Mononuclear cell (primary cell): ENCODE results near the gene CA5A. TPM values are rescaled to one million over a fixed set of nuclear protein-coding genes. Genes with fewer than 3 reads are reported as not detected.
"Not testable (repeated sequence)": the region's sequence is repeated elsewhere in the genome, so short reads cannot be mapped to it uniquely, and the experiment has no call there.

ENCODE experiments used
- H3K27me3 ChIP-seq: 2 replicates; pipeline ENCODE4 v1.6.0; 2011; ENCODE audit warnings: low read length, control low read depth; ENCODE audit not compliant: insufficient read depth
- H3K4me1 ChIP-seq: 2 replicates; pipeline ENCODE4 v1.5.1; 2011; ENCODE audit warnings: mild to moderate bottlenecking, low read length, control low read depth; ENCODE audit not compliant: insufficient read depth
- H3K4me3 ChIP-seq: 2 replicates; pipeline ENCODE4 v1.5.1; 2011; ENCODE audit warnings: mild to moderate bottlenecking, low read length, moderate library complexity
- H3K9me3 ChIP-seq: 2 replicates; pipeline ENCODE4 v1.5.1; 2011; ENCODE audit warnings: low read depth, mild to moderate bottlenecking, control low read depth, low read length
- total RNA-seq: library from RNA; depleted of rRNA; stranded (reverse); fragments of >200 nt; gene quantifications from one replicate; pipeline ENCODE4 v1.2.3, GENCODE V29; 2012

CA5A gene
- under 0.01 TPM for total RNA-seq

DNA sequence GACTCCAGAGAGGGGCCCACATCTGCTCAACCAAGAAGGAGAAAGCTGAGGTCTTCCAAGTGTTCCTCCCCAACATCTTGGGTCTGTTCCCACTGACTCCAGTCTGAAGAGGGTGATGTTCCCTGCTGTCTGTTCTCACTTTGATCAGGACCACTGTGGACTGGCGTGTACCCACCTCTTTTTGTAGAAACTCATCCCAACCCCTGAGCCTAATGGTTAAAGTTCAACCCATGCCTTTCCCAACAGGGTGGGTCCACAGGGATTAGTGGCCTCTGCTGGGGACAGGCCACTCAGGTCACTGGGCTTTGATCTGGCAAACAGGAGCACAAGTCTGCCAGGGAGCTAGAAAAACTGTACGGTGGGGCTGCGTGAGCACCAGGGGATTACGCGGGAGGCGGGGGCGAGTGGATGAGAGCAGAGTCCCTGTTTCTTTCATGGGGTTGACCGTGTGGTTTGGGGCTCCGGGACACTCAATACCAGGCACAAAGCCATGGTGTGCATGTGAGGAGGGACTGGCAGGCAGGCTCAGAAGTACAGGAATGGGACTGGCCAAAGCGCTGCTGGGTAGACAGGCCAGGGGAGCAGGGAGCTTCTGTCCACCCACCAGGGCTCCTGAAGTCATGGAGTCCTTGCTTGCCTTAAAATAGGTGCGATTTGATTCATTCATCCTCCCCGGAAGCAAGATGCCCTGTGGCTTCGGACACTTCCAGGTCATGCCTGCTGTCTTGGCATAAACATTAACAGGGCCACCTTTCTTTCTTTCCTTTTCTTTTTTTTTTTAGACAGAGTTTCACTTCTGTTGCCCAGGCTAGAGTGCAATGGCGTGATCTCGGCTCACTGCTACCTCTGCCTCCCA, at the start of gene CA5A:
Gene CA5A (minus strand): TSS at position 155 of the 856 bp plus-strand sequence. CDS start 79 bp downstream, at position 76.
- Histone ChIP-seq H3K27me3 (no peaks in the 10 kb centered on the region), H3K4me1 (no peaks in the 10 kb centered on the region), H3K9me3 (no peaks in the 10 kb centered on the region), H3K4me3 (no peak within 1 kb of the TSS)

DNA sequence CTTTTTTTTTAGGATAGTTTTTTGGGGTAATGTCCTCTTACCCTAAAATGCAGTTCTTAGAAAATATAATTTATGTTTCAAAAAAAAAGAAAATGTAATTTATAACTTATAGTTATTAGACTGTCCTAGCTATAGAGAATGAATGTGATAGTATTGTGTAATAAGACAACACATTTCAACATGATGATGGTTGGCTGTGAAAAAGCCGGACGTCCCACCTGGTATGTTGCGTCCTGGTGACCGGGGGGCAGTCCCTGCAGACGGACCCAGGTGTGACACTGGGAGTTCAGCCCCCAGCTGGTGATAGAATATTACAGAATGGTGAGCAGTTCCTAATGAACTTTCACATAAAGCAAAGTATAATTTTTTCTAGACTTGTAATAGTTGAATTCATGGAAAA, 49.2 kb upstream of the CA5A start:
- not testable (repeated sequence) for H3K9me3 ChIP-seq, H3K4me3 ChIP-seq, H3K4me1 ChIP-seq, H3K27me3 ChIP-seq

DNA sequence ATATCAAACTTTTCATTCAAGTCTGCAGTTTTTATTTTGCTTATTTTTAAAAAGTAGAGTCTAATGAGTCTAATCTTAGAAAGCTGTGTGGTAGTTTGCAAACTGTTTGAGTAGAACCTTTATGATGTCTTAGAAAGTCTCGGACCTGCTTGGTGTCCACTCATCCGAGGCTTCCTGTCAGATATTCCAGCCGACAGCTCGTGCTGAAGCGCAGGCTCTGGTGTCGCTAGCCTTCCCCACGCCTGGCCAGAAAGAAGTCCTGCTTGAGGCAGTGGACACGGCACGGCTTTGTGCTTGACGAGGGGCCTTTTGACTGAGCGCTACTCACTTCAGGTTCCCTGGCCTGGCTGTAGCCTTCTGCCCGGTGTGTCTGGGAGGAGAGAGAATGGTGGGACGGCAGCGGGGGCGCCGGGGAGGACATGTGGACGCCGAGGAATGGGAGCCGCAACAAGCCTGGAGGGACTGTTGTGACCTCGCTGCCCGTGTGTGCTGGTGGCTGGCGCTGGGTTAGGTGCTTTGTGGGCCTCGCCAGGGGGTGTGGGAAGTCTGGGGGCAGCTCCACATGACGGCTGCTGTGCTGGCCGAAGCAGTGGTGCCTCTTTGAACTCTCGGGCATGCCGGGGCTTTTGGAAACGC, 48.4 kb upstream of the CA5A start:
- no peaks in the 10 kb centered on the region for H3K27me3 ChIP-seq
- H3K4me3 ChIP-seq: no peak overlapping the region
- H3K4me1 ChIP-seq: no peaks in the 10 kb centered on the region
- H3K9me3 ChIP-seq: no peaks in the 10 kb centered on the region

DNA sequence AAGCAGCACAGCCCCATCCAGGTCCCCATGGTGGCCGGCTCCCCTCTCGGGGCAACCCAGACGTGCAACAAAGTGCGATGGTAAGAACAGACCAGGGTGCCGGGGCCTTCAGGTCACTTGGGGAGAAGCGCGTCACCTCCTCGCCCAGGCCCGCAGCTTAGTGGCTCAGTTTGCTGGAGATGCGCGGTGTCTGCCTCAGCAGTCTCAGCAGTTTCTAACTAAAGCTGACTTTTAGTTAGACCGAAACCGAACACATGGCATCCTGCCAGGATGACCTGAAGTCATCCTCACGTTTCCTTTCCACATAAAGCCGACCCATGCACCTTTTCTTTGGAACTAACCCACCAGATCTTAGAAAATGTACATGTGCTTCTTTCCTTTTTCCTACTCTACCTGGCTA, 47.9 kb upstream of the CA5A start:
- H3K27me3 ChIP-seq, H3K9me3 ChIP-seq, H3K4me1 ChIP-seq, H3K4me3 ChIP-seq: not testable (repeated sequence)

DNA sequence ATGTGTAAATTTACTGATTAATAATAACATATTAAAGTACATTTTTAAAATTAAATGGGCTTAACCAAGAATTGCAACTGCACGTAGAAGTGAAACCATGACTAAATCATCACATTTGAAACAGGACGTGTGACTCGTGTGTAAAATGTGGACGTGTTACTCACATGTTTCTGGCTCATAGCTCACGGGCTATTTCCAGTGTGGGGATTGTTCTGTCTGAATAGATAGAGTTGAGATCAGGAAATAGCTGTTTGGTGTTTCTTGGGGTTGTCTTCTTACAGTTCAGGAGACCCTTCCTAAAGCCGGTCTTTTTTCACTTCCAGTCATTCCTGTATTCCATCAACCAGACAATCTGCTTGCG, 47.4 kb upstream of the CA5A start:
- H3K9me3 ChIP-seq, H3K4me3 ChIP-seq, H3K4me1 ChIP-seq, H3K27me3 ChIP-seq: not testable (repeated sequence)

DNA sequence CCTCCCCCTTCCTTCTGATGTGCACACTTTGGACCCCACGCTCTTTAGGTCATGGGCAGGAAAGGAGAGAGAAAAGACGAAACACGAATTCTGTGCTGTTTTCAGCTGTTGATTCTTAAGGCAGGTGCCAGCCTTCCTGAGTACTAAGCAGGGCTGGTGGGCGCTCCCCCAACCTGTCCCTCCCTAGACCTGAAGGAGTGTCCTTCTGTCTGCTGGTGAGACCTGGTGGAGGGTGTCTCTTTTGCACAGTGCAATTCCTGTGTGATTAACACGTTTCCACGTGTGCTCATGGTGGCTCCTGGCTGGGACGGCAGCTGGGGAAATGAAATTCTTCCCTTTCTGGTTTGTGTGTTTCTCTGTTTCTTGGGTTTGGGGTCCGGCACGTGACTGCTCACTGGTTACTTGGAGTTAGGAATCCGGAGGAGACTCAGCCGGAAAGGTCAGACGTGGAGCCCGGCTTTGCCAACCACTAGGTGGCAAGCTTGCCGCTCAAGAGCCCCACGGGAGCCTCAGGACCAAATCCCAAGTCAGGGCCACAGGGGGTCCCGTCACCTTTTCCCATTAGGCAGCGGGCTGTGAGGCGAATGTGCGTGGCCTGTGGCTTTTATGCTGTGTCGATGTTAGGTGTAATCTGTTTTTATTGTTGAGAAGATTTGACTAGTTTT, 46.9 kb upstream of the CA5A start:
- H3K4me1 ChIP-seq, H3K27me3 ChIP-seq: not testable (repeated sequence)

DNA sequence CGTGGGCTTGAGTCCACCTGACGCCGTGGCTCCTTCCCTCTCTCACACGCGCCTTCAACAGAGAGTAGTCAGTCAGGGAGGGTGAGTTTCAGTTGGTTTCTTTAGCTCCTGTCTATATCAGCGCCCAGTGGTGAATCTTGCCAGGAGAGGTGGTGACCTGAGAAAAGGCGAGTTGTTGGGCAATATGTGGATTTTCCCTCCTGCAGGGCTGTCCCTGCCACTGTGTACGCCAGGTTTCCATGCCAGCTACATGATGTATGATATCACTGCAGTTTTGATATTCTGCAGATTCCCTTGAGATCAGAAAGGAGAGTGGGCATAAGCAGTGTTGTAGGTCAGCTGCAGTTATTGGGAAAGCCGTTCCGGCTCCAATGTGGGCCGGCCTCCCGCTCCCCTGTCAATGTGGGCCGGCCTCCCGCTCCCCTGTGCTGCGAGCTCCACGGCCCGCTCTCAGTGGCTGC, 46.3 kb upstream of the CA5A start:
- H3K9me3 ChIP-seq: no peaks in the 10 kb centered on the region
- no peak overlapping the region for H3K4me3 ChIP-seq
- no peaks in the 10 kb centered on the region for H3K4me1 ChIP-seq
- no peaks in the 10 kb centered on the region for H3K27me3 ChIP-seq

More for the DNA sequence above, 46.9 kb upstream of the CA5A start:
- not testable (repeated sequence) for H3K4me3 ChIP-seq, H3K9me3 ChIP-seq

DNA sequence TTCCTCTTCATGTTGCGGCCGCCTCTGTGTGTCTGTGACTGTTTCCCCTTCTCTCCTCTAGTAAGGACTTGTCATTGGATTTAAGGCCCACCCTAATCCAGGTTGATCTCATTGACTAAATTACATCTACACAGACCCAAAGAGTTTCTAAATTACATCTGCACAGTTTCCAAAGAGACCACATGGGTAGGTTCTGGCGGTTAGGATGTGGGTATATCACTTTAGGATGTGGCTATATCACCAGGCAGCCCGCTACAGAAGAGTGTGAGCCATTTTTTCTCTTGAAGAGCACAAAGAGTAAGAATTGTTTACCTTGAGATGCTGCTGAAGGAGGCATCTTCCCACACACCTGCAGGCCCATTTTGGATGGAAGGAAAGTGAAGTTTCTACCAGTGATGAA, 45.0 kb upstream of the CA5A start:
- not testable (repeated sequence) for H3K4me3 ChIP-seq, H3K27me3 ChIP-seq, H3K9me3 ChIP-seq, H3K4me1 ChIP-seq

DNA sequence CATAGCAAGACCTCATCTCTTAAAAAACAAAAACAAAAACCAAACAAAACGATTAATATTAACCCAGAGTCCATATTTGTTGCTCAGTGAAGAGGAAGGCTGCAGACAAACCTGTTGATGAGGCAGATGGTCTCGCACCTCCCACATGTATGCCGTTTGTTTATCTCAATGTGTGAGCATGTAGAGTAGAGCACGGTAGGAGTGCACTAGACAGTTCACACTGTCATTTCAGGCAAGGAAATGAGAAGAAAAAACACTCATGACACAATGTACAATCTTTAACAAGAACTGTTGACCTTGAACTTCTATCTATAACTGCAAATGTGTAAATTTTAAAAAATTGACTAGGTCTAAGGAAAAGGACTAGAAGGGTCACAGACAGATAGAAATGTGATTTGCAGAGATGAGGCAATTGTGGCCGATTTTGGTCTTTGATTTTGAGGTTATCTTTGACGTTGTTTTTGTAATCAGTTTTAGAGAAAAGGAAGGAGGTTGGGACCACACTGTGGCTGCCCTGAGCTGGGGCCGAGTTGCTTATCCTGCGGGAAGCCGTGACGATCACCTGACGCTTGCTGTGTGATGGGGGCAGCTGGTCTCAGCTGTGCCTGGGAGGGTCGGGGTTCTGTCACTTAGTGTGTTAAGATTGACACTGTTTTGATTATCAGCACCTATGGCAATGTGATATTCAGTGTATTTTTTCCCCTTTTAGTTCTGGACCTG, 43.7 kb upstream of the CA5A start:
- not testable (repeated sequence) for H3K9me3 ChIP-seq, H3K27me3 ChIP-seq, H3K4me1 ChIP-seq, H3K4me3 ChIP-seq

DNA sequence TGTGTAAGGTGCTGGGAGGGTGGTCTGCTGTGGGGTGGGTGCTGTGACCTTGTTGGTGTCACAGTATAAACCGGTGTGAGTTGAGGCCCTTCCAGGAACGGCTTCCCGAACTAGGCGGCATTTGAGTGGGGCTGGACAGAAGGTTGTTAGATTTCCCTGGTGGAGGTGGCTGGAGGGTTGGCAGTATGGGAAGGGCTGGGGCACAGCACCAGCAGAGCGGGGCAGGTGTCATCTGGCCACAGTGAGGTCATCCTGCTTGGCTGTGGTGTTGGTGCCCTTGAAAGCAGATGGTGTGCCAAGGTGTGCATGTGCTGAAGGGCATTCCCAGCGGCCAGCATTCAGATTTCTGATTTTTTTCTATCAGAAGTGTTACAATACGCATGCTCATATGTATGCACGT, 43.0 kb upstream of the CA5A start:
- Histone ChIP-seq H3K27me3 (no peaks in the 10 kb centered on the region), H3K4me1 (no peaks in the 10 kb centered on the region), H3K4me3 (no peak overlapping the region), H3K9me3 (no peaks in the 10 kb centered on the region)

DNA sequence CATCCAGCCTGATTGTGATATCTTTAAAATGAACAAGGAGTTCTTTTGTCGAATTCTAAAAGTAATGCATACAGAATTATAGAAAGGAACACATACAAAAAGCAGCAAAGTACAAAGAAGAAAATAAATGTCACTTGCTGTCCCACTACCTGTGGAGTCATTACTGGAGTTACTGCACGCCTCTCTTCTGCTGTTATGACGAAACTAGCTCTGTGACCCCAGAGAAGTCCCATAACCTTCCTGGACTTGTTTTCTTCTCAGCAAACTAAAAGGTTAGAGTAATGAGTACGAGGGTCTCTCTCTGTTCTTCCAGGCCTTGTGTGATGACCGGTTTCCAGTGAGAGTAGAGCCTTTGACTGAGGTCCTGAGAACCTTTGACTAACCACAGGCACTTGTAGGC, 41.8 kb upstream of the CA5A start:
- Histone ChIP-seq H3K4me3 (no peak overlapping the region), H3K9me3 (no peaks in the 10 kb centered on the region), H3K27me3 (no peaks in the 10 kb centered on the region), H3K4me1 (peaks cover 6% of the 10 kb centered on the region)

DNA sequence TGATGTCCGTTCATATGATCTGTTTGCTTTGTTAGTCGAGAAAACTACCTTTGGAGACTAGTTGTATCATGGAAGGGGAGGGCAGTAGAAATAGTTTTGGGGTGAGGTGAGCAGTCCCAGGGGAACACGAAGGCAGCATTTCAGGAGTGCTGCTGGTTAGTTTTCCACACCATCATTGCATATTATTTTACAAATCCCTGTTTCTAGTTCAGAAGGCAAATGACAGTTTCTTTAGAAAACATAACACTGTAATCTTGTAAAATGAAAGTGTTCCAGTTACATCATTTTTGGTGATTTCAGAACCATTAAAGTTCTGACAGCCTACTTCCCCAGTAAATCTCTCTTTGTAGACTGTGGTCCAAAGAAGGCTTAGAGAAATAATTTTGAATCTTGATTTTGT, 40.3 kb upstream of the CA5A start:
- H3K27me3 ChIP-seq: no peaks in the 10 kb centered on the region
- H3K4me1 ChIP-seq: peaks cover 6% of the 10 kb centered on the region
- H3K9me3 ChIP-seq: peaks cover 3% of the 10 kb centered on the region
- H3K4me3 ChIP-seq: no peak overlapping the region

DNA sequence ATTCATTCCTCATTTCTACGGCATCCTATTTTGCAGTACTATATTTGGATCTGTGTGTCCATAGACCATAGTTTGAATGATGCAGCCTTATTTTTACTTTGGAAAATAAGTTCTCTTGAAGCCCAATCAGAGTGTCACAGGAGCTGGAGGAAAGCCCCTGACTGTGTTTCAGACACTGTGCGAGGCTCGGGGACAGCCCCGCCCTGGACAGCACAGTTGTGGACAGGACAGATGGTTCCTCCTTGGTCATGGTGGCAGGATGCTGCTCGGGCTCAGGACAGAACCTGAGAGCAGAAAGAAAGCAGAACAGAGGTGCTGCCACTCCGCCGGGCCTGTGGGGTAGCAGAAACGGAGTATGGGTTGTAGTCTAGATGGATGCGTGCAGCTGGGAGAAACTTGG, 37.8 kb upstream of the CA5A start:
- peaks cover 8% of the 10 kb centered on the region for H3K9me3 ChIP-seq

DNA sequence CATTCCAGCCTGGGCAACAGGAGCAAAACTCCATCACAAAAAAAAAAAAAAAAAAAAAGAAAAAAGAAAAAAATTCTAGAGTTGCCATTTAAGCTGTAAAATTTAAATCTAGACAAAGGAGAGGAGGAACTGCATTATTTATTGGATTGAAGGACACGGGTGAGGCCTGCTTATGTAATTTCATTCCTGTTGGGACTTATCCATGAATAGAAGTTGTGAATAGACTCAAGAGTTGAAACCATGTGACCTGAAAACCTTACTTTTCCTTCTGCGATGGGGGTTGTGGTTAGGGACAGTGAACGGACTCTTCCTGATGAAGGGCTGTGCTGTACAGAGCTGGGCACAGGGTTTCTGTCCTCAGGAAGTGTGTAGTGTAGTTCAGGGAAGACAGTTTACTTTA, 37.4 kb upstream of the CA5A start:
- Histone ChIP-seq H3K4me1 (peaks cover 6% of the 10 kb centered on the region), H3K4me3 (no peak overlapping the region), H3K27me3 (no peaks in the 10 kb centered on the region), H3K9me3 (peaks cover 8% of the 10 kb centered on the region)

More for the DNA sequence above, 37.8 kb upstream of the CA5A start:
- Histone ChIP-seq H3K4me1 (peaks cover 6% of the 10 kb centered on the region), H3K27me3 (no peaks in the 10 kb centered on the region), H3K4me3 (no peak overlapping the region)

DNA sequence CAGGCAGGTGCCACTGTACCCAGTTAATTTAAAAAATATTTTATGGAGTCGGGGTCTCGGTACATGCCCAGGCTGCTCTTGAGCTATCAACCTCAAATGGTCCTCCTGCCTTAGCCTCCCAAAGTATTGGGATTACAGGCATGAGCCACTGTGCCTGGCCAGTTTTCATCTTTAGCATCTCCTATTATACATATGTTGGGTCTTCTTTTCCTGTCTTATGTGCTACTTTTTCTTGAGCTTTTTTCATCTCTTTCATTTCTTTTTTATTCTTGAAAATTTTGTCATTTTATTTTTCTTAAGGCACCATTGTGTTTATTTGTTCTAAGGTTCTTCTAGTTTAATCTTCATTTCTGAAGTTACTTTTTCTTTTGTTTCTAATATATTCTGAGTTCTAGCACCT, 35.6 kb upstream of the CA5A start:
- Histone ChIP-seq H3K27me3 (no peaks in the 10 kb centered on the region), H3K4me1 (peaks cover 9% of the 10 kb centered on the region), H3K4me3 (no peak overlapping the region), H3K9me3 (peaks cover 8% of the 10 kb centered on the region)
